K562 (cell line): ENCODE results near the gene SUOX.

Experiments
- MAX ChIP-seq: sonication (generic); formaldehyde crosslinking; IDR thresholded peaks from 2 replicates; pipeline ENCODE4 v1.9.0; 2022; ENCODE audit warnings: mild to moderate bottlenecking, missing genetic modification reagents
- POLR2A ChIP-seq: fragments of 450-650 bp; conservative IDR thresholded peaks from 2 replicates; pipeline ENCODE4 v1.6.1; 2016
- SREBF1 ChIP-seq: fragments of 150-350 bp; IDR thresholded peaks from 2 replicates; pipeline ENCODE4 v1.6.1; 2014; ENCODE audit warnings: antibody characterized with exemption, low read depth, low read length, borderline replicate concordance
- STAT6 ChIP-seq: sonication (generic); formaldehyde crosslinking; IDR thresholded peaks from 2 replicates; pipeline ENCODE4 v1.8.1; 2023; ENCODE audit warnings: mild to moderate bottlenecking, missing genetic modification reagents
- ZBTB7A ChIP-seq: IDR thresholded peaks from 2 replicates; pipeline ENCODE4 v1.6.1; 2011; ENCODE audit warnings: low read depth, mild to moderate bottlenecking, low read length, moderate library complexity, borderline replicate concordance; ENCODE audit not compliant: control insufficient read depth
- TF ChIP-seq, protein P1 (sequence below): sonication (generic); formaldehyde crosslinking; IDR thresholded peaks from 2 replicates; pipeline ENCODE4 v1.8.0; 2022; ENCODE audit warnings: mild to moderate bottlenecking, missing genetic modification reagents

GRCh38 chr12:55957106-55957859, 39.8 kb upstream of the SUOX start:
- TF ChIP-seq STAT6 (CRISPR knock-in tag) = no peak
- TF ChIP-seq SREBF1 = no peak
- TF ChIP-seq, protein P1, sequence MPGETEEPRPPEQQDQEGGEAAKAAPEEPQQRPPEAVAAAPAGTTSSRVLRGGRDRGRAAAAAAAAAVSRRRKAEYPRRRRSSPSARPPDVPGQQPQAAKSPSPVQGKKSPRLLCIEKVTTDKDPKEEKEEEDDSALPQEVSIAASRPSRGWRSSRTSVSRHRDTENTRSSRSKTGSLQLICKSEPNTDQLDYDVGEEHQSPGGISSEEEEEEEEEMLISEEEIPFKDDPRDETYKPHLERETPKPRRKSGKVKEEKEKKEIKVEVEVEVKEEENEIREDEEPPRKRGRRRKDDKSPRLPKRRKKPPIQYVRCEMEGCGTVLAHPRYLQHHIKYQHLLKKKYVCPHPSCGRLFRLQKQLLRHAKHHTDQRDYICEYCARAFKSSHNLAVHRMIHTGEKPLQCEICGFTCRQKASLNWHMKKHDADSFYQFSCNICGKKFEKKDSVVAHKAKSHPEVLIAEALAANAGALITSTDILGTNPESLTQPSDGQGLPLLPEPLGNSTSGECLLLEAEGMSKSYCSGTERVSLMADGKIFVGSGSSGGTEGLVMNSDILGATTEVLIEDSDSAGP = no peak
- no peak for TF ChIP-seq ZBTB7A
- no peak for TF ChIP-seq POLR2A
- TF ChIP-seq MAX (CRISPR knock-in tag) = no peak
